H1 (cell line): ENCODE measurements around the gene FBXO34. TPM values are rescaled to one million over a fixed set of nuclear protein-coding genes. Genes with fewer than 3 reads are reported as not detected.

Source experiments
- CTCF ChIA-PET: fragments of 300-600 bp; sonication (Branson Sonifier 250); formaldehyde crosslinking; loops from one replicate; lab custom pipeline; 2021; ENCODE audit not compliant: partially characterized antibody; lab: Charles Lee
- POLR2A ChIA-PET: fragments of 300-600 bp; sonication (Branson Sonifier 250); formaldehyde crosslinking; loops from one replicate; lab custom pipeline; 2021; ENCODE audit warnings: inconsistent platforms; ENCODE audit not compliant: partially characterized antibody; lab: Charles Lee
- DNase-seq, 2 experiments: peaks; one replicate each; pipeline versions ENCODE4 v3.0.0 to v3.0.0-alpha.2; 2010 to 2022; ENCODE audit warnings: low spot score in 2 of 2, low read depth in 1 of 2, mixed read lengths in 1 of 2
- FAIRE-seq: peaks from 2 replicates; lab custom pipeline; 2011; peaks lifted over from hg19 to GRCh38; lab: Jason Lieb, UNC
- H2AFZ ChIP-seq: 2 replicates; pipeline ENCODE4 v1.8.1; 2012; ENCODE audit warnings: low read length, inconsistent platforms
- H2AK5ac ChIP-seq: 2 replicates; pipeline ENCODE4 v1.6.1; 2013; ENCODE audit warnings: low read depth, low read length
- H2BK120ac ChIP-seq: replicated peaks from 2 replicates; pipeline ENCODE3; 2013; ENCODE audit warnings: low read depth, low read length, inconsistent platforms
- H2BK12ac ChIP-seq: 2 replicates; pipeline ENCODE4 v1.6.1; 2013; ENCODE audit warnings: low read depth, low read length
- H2BK15ac ChIP-seq: 2 replicates; pipeline ENCODE4 v1.6.1; 2013; ENCODE audit warnings: low read length
- H2BK20ac ChIP-seq: 2 replicates; pipeline ENCODE4 v1.6.1; 2013; ENCODE audit warnings: low read length
- H2BK5ac ChIP-seq: 2 replicates; pipeline ENCODE4 v1.6.1; 2013; ENCODE audit warnings: low read depth, low read length
- H3K14ac ChIP-seq: 2 replicates; pipeline ENCODE4 v1.6.1; 2013; ENCODE audit warnings: inconsistent platforms; ENCODE audit not compliant: insufficient read length
- H3K18ac ChIP-seq: 2 replicates; pipeline ENCODE4 v1.6.1; 2013; ENCODE audit warnings: low read length; ENCODE audit errors: extremely low read depth
- H3K23ac ChIP-seq: 2 replicates; pipeline ENCODE4 v1.6.1; 2013; ENCODE audit warnings: inconsistent platforms; ENCODE audit not compliant: insufficient read length
- H3K23me2 ChIP-seq: 2 replicates; pipeline ENCODE4 v1.6.1; 2013; ENCODE audit warnings: low read depth, low read length
- H3K27ac ChIP-seq: 2 replicates; pipeline ENCODE4 v1.6.1; 2011; ENCODE audit warnings: low read depth, low read length, inconsistent platforms
- H3K27me3 ChIP-seq, 4 experiments: replicated peaks in 1 of 4; 1 replicate in 1 of 4; 2 replicates in 3 of 4; pipeline versions ENCODE4 v1.6.1 to v1.8.1; 2011 to 2013; ENCODE audit warnings: low read length in 3 of 4, mild to moderate bottlenecking in 3 of 4, inconsistent platforms in 2 of 4, mixed read lengths in 2 of 4, moderate library complexity in 1 of 4; ENCODE audit not compliant: control insufficient read depth in 3 of 4, insufficient read depth in 3 of 4; ENCODE audit errors: extremely low read depth in 1 of 4
- H3K36me3 ChIP-seq, 4 experiments: 2 replicates each; pipeline versions ENCODE4 v1.6.1 to v1.8.1; 2011 to 2013; ENCODE audit warnings: mild to moderate bottlenecking in 4 of 4, low read length in 3 of 4, moderate library complexity in 2 of 4, control low read depth in 1 of 4, inconsistent platforms in 1 of 4; ENCODE audit not compliant: insufficient read depth in 4 of 4, control insufficient read depth in 2 of 4
- H3K4ac ChIP-seq: replicated peaks from 2 replicates; pipeline ENCODE3; 2013; ENCODE audit warnings: low read length, low read depth, mixed read lengths, inconsistent platforms; ENCODE audit not compliant: insufficient read length
- H3K4me1 ChIP-seq, 4 experiments: replicated peaks in 1 of 4; 1 replicate in 1 of 4; 2 replicates in 3 of 4; pipeline versions ENCODE4 v1.6.1 to v1.8.1; 2011 to 2013; ENCODE audit warnings: low read length in 3 of 4, inconsistent platforms in 2 of 4, mixed read lengths in 1 of 4; ENCODE audit not compliant: insufficient read depth in 4 of 4, control insufficient read depth in 3 of 4
- H3K4me2 ChIP-seq, 2 experiments: 2 replicates each; pipeline versions ENCODE4 v1.6.1 to v1.8.1; 2011 to 2013; ENCODE audit warnings: low read depth in 2 of 2, low read length in 2 of 2, control low read depth in 1 of 2, inconsistent platforms in 1 of 2, mild to moderate bottlenecking in 1 of 2; ENCODE audit not compliant: insufficient read depth in 1 of 2
- H3K4me3 ChIP-seq, 4 experiments: fragments of 200-600, 300-600 bp in 1 of 4; sonication (generic), shearing (Covaris generic), sonication (Bioruptor Twin) in 1 of 4; 2 replicates each; pipeline versions ENCODE4 v1.5.1 to v1.8.1; 2011 to 2016; ENCODE audit warnings: low read length in 4 of 4, low read depth in 3 of 4, control low read depth in 2 of 4, inconsistent platforms in 2 of 4, mild to moderate bottlenecking in 2 of 4, mixed read lengths in 1 of 4, moderate library complexity in 1 of 4; ENCODE audit not compliant: insufficient read depth in 2 of 4; ENCODE audit errors: extremely low read depth in 1 of 4
- H3K56ac ChIP-seq: replicated peaks from 2 replicates; pipeline ENCODE3; 2013; ENCODE audit warnings: low read depth, mild to moderate bottlenecking, mixed read lengths, low read length, inconsistent platforms; ENCODE audit not compliant: insufficient read length
- H3K79me1 ChIP-seq: 2 replicates; pipeline ENCODE4 v1.6.1; 2013; ENCODE audit warnings: low read depth, low read length, control low read depth
- H3K79me2 ChIP-seq, 2 experiments: 2 replicates each; pipeline versions ENCODE4 v1.6.1 to v1.8.1; 2012 to 2013; ENCODE audit warnings: low read length in 2 of 2, mild to moderate bottlenecking in 2 of 2, inconsistent platforms in 1 of 2; ENCODE audit not compliant: insufficient read depth in 2 of 2, control insufficient read depth in 1 of 2
- H3K9ac ChIP-seq, 4 experiments: replicated peaks in 1 of 4; 1 replicate in 1 of 4; 2 replicates in 3 of 4; pipeline versions ENCODE4 v1.6.1 to v1.8.1; 2011 to 2013; ENCODE audit warnings: low read depth in 3 of 4, low read length in 3 of 4, control low read depth in 2 of 4, mild to moderate bottlenecking in 2 of 4, moderate library complexity in 2 of 4, inconsistent platforms in 1 of 4; ENCODE audit errors: extremely low read depth in 1 of 4
- H3K9me3 ChIP-seq, 2 experiments: 2 replicates each; pipeline versions ENCODE4 v1.6.1 to v1.8.1; 2012 to 2013; ENCODE audit warnings: mild to moderate bottlenecking in 2 of 2, moderate library complexity in 2 of 2, control low read depth in 1 of 2, inconsistent platforms in 1 of 2, low read depth in 1 of 2, low read length in 1 of 2, mixed read lengths in 1 of 2; ENCODE audit not compliant: insufficient read depth in 2 of 2
- H4K20me1 ChIP-seq, 2 experiments: replicated peaks in 1 of 2; 2 replicates each; pipeline versions ENCODE3 to v1.8.1; 2011 to 2013; ENCODE audit warnings: inconsistent platforms in 2 of 2, low read length in 2 of 2, mild to moderate bottlenecking in 1 of 2; ENCODE audit not compliant: insufficient read depth in 2 of 2, control insufficient read depth in 1 of 2
- H4K5ac ChIP-seq: 2 replicates; pipeline ENCODE4 v1.6.1; 2013; ENCODE audit warnings: low read length, low read depth, mixed read lengths, inconsistent platforms; ENCODE audit not compliant: insufficient read length
- H4K8ac ChIP-seq: 2 replicates; pipeline ENCODE4 v1.8.0; 2013; ENCODE audit warnings: mild to moderate bottlenecking, moderate library complexity, low read length, inconsistent platforms; ENCODE audit not compliant: insufficient read depth; ENCODE audit errors: extremely low read depth
- H4K91ac ChIP-seq: replicated peaks from 2 replicates; pipeline ENCODE3; 2013; ENCODE audit warnings: low read length, mixed read lengths, inconsistent platforms; ENCODE audit not compliant: insufficient read length
- BACH1 ChIP-seq: IDR thresholded peaks from 2 replicates; pipeline ENCODE4 v1.6.1; 2012; ENCODE audit warnings: low read length, improper control_type of control experiment
- CREB1 ChIP-seq: IDR thresholded peaks from 2 replicates; pipeline ENCODE4 v1.6.1; 2012; ENCODE audit warnings: inconsistent platforms
- GTF2F1 ChIP-seq: IDR thresholded peaks from 2 replicates; pipeline ENCODE4 v1.6.1; 2012; ENCODE audit warnings: low read depth, low read length, improper control_type of control experiment, borderline replicate concordance
- HDAC2 ChIP-seq, 2 experiments: fragments of 300-600 bp in 1 of 2; sonication (generic) in 1 of 2; IDR thresholded peaks; 2 replicates each; pipeline ENCODE4 v1.6.1; 2011 to 2012; ENCODE audit warnings: low read depth in 2 of 2, low read length in 2 of 2, mild to moderate bottlenecking in 2 of 2, moderate library complexity in 2 of 2, borderline replicate concordance in 1 of 2, inconsistent platforms in 1 of 2
- HDAC6 ChIP-seq: IDR thresholded peaks from one replicate; pipeline ENCODE4 v1.7.1; 2012; ENCODE audit warnings: low read depth, mild to moderate bottlenecking, inconsistent platforms, low read length, moderate library complexity
- RBBP5 ChIP-seq: IDR thresholded peaks from 2 replicates; pipeline ENCODE4 v1.7.1; 2012; ENCODE audit warnings: low read depth, mild to moderate bottlenecking, inconsistent platforms, low read length, moderate library complexity, borderline replicate concordance
- SIX5 ChIP-seq: IDR thresholded peaks from 2 replicates; pipeline ENCODE4 v1.6.1; 2011; ENCODE audit warnings: mild to moderate bottlenecking, low read depth, low read length
- SP2 ChIP-seq: IDR thresholded peaks from 2 replicates; pipeline ENCODE4 v1.6.1; 2012; ENCODE audit warnings: mild to moderate bottlenecking, low read length, inconsistent platforms
- TEAD4 ChIP-seq: IDR thresholded peaks from 2 replicates; pipeline ENCODE4 v1.6.1; 2012; ENCODE audit warnings: low read depth, low read length, inconsistent platforms, mixed read lengths
- WGBS, 2 experiments: shearing (Covaris generic) in 1 of 2; methylation state at CpG; one replicate each; pipeline versions ENCODE4 v1.1.6 to v1.1.7; 2013 to 2015; ENCODE audit warnings: low lambda C conversion rate in 2 of 2, mixed read lengths in 2 of 2, inconsistent platforms in 1 of 2, low coverage in 1 of 2, missing lambda C conversion rate in 1 of 2; ENCODE audit not compliant: insufficient replicate concordance in 2 of 2, insufficient coverage in 1 of 2, insufficient read length in 1 of 2; ENCODE audit errors: extremely low coverage in 1 of 2, missing lambda C conversion rate in 1 of 2; 5-methylcytosine and 5-hydroxymethylcytosine counted together
- polyA plus RNA-seq, 7 experiments: library from polyadenylated mRNA; depleted of rRNA in 3 of 7; stranded (reverse) in 5 of 7; unstranded in 2 of 7; fragments of >200 nt in 5 of 7; fragments of 200-250 nt in 2 of 7; gene quantifications; 1 replicate in 5 of 7; 2 replicates in 1 of 7; 4 replicates in 1 of 7; pipeline versions ENCODE4 v1.2.1 to v1.2.3, GENCODE V29; 2011 to 2013; ENCODE audit warnings: missing spikeins in 2 of 7, mixed read lengths in 2 of 7
- total RNA-seq: library from RNA; stranded (reverse); fragmentation: NEBNext Ultra II Directional; extraction: Animal tissue kit (Norgen Biotek cat#: 25700); gene quantifications from 2 replicates; pipeline ENCODE4 v1.2.1, GENCODE V29; 2021
- TF ChIP-seq, protein P1 (sequence below): IDR thresholded peaks from 2 replicates; pipeline ENCODE4 v1.6.1; 2011; ENCODE audit warnings: low read depth, mild to moderate bottlenecking, low read length; ENCODE audit not compliant: insufficient read depth
- TF ChIP-seq, protein P2 (sequence below): IDR thresholded peaks from 2 replicates; pipeline ENCODE4 v1.6.1; 2011; ENCODE audit warnings: low read length, improper control_type of control experiment

FBXO34 gene
- total and polyA plus RNA-seq, 2 of the 8 experiments (the other 6 are each of a cell fraction or from before 2014, with no cell fraction given), result 7.0 to 14.4 TPM

DNA sequence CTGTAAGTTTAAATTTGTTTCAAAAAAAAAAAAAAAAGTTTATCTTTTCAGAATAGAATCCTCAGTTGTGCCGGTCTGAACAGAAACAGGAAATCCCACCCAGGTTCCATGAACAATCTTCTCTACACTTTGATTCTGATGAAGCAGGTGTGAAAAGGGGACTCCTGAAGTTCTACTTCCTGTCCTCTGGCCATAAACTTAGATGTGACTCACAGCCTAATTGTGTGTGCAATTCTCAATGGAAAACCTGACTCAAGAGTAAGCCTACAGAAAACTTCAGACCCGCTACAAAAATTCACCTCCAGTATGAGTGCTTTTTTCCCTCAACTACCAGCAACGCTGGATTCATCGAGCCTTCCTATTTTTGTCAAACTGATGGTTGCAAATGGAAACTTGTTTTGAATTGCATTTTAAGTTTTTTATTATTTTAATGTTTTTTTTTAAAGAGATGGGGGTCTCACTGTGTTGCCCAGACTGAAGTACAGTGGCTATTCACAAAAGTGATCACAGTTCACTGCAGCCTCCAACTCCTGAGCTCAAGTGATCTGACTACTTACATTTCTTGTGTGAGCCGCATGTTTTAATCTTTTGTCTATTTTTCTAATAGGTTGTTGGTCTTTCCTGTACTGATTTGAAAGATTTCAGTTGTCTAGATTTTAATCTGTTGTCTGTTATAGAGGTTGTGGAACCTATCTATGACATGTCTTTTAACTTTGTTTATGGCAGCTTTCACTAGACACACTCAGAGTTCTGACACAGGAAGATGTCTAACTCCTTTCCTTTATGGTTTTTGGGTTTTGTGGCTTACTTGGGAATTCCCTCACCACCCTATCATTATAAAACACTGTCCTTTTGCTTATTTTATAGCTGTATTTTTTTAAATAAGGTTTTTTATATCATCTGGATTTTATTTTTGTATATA lies 102.8 kb downstream of the FBXO34 start:
- FAIRE-seq (no peak), DNase-seq (no peak)
- no peak overlapping the region for H2BK20ac ChIP-seq
- peaks cover 2 to 24% (median 14%) of the 10 kb centered on the region in 4 experiments; a peak in 7 of 8 replicates for H3K36me3 ChIP-seq
- H3K9ac ChIP-seq, result no peak overlapping the region
- no peaks in the 10 kb centered on the region for H3K27me3 ChIP-seq
- no peak overlapping the region for H4K91ac ChIP-seq
- H2BK120ac ChIP-seq, result no peak overlapping the region
- H3K4me2 ChIP-seq, result no peak overlapping the region
- no peak overlapping the region for H3K4me3 ChIP-seq
- no peak overlapping the region for H2BK5ac ChIP-seq
- H4K20me1 ChIP-seq, result no peaks in the 10 kb centered on the region
- H3K79me1 ChIP-seq, result no peaks in the 10 kb centered on the region
- H2BK15ac ChIP-seq, result no peak overlapping the region
- no peak overlapping the region for H4K5ac ChIP-seq
- no peaks in the 10 kb centered on the region for H3K4me1 ChIP-seq
- no peak overlapping the region for H2BK12ac ChIP-seq
- CTCF ChIA-PET, result interaction anchor here (0.9 to 1.3 kb wide), 3 partner anchors 8 to 129 kb away, joined by 3 read pairs; no protein-coding TSS in a partner anchor
- no peak overlapping the region for H3K4ac ChIP-seq
- H3K27ac ChIP-seq, result no peak overlapping the region
- no peak overlapping the region for H2AFZ ChIP-seq
- POLR2A ChIA-PET, result no interaction called here
- H3K14ac ChIP-seq, result no peak overlapping the region
- 67% methylated on average over 5 of the region's 5 CpGs; no CpG with 5 or more reads in 1 of the 2 experiments for WGBS, 2 experiments
- no peak overlapping the region for H3K56ac ChIP-seq
- H3K79me2 ChIP-seq, result no peaks in the 10 kb centered on the region
- no peak overlapping the region for H3K23ac ChIP-seq
- H3K18ac ChIP-seq, result no peak overlapping the region
- no peak overlapping the region for H4K8ac ChIP-seq
- no peaks in the 10 kb centered on the region for H3K9me3 ChIP-seq
- H2AK5ac ChIP-seq, result no peak overlapping the region
- H3K23me2 ChIP-seq, result no peaks in the 10 kb centered on the region
- no peak for TF ChIP-seq TEAD4
- TF ChIP-seq, protein P1, sequence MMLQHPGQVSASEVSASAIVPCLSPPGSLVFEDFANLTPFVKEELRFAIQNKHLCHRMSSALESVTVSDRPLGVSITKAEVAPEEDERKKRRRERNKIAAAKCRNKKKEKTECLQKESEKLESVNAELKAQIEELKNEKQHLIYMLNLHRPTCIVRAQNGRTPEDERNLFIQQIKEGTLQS, result no peak
- no peak for TF ChIP-seq HDAC2 (IDR thresholded peaks at IDR 0.05; ENCODE audit: borderline replicate concordance in 1 of 2, low read depth in 2 of 2, low read length in 2 of 2)
- no peak for TF ChIP-seq SIX5
- TF ChIP-seq HDAC6, result no peak
- TF ChIP-seq RBBP5, result no peak
- no peak for TF ChIP-seq CREB1
- TF ChIP-seq BACH1, result no peak
- TF ChIP-seq GTF2F1, result no peak
- TF ChIP-seq, protein P2, sequence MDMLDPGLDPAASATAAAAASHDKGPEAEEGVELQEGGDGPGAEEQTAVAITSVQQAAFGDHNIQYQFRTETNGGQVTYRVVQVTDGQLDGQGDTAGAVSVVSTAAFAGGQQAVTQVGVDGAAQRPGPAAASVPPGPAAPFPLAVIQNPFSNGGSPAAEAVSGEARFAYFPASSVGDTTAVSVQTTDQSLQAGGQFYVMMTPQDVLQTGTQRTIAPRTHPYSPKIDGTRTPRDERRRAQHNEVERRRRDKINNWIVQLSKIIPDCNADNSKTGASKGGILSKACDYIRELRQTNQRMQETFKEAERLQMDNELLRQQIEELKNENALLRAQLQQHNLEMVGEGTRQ, result no peak
- no peak for TF ChIP-seq SP2
